Heart right ventricle (tissue), 16 donors: ENCODE results near the gene EIF3K. TPM values are rescaled to one million over a fixed set of nuclear protein-coding genes. Genes with fewer than 3 reads are reported as not detected.
A peak's percentile ranks its signal among the peaks of the same experiment; 100 is the strongest.

Source experiments
- ATAC-seq, 8 donors: fragments of 200-7000 bp; cut with Tn5 transposase; one replicate each; pipeline ENCODE4 v1.9.1; 2020; ENCODE audit warnings: mild to moderate bottlenecking in 8 of 8, moderate library complexity in 8 of 8, moderate number of reproducible peaks in 1 of 8
- DNase-seq, 2 donors: peaks; one replicate each; pipeline ENCODE4 v3.0.0-alpha.2; 2020
- H3K27ac ChIP-seq, 10 donors: fragments of 200-600 bp; sonication (generic) in 2 of 10; one replicate each; pipeline versions ENCODE4 v1.5.0 to v1.8.0; 2020 to 2022; ENCODE audit warnings: mild to moderate bottlenecking in 3 of 10
- H3K27me3 ChIP-seq, 7 donors: fragments of 200-600 bp; one replicate each; pipeline ENCODE4 v1.8.0; 2021 to 2022; ENCODE audit warnings: mild to moderate bottlenecking in 2 of 7
- H3K36me3 ChIP-seq, 9 donors: fragments of 200-600 bp; sonication (generic) in 1 of 9; one replicate each; pipeline versions ENCODE4 v1.5.0 to v1.8.0; 2020 to 2022; ENCODE audit warnings: mild to moderate bottlenecking in 2 of 9
- H3K4me1 ChIP-seq, 9 donors: fragments of 200-600 bp; sonication (generic) in 1 of 9; one replicate each; pipeline versions ENCODE4 v1.5.0 to v1.8.0; 2020 to 2022; ENCODE audit warnings: mild to moderate bottlenecking in 4 of 9
- H3K4me3 ChIP-seq, 10 donors: fragments of 200-600 bp; sonication (generic) in 2 of 10; one replicate each; pipeline versions ENCODE4 v1.5.0 to v1.8.0; 2020 to 2022; ENCODE audit warnings: mild to moderate bottlenecking in 7 of 10, moderate library complexity in 2 of 10
- H3K9me3 ChIP-seq, 11 donors: fragments of 200-600 bp in 10 of 11; sonication (generic) in 2 of 11; one replicate each; pipeline versions ENCODE4 v1.5.0 to v1.8.0; 2013 to 2022; ENCODE audit warnings: mild to moderate bottlenecking in 2 of 11, control low read depth in 1 of 11, moderate library complexity in 1 of 11
- WGBS, 2 donors: extraction: QIAGEN DNeasy Blood & Tissue Kit; methylation state at CpG; one replicate each; pipeline ENCODE4 v1.1.7; 2013; ENCODE audit warnings: inconsistent platforms in 1 of 2; 5-methylcytosine and 5-hydroxymethylcytosine counted together
- intact Hi-C, 10 donors: fragments of 100-400 bp; cut with DNase I; formaldehyde crosslinking; loops; one replicate each; pipeline versions ENCODE4 v1.11.1 to v1.14.2; 2022
- polyA plus RNA-seq, 2 donors: library from polyadenylated mRNA; stranded (reverse); fragments of 200-250 nt; gene quantifications; one replicate each; pipeline ENCODE4 v1.2.3, GENCODE V29; 2013
- total RNA-seq, 10 donors: library from RNA; stranded (reverse); fragmentation: NEBNext Ultra II Directional in 3 of 10; extraction: Animal tissue kit (Norgen Biotek cat#: 25700) in 3 of 10; gene quantifications; one replicate each; pipeline versions ENCODE4 v1.2.1 to v1.2.4, GENCODE V29; 2021 to 2023
- TF ChIP-seq, protein P1 (sequence below), 9 donors: fragments of 200-600 bp; sonication (generic) in 2 of 9; IDR thresholded peaks; one replicate each; pipeline versions ENCODE4 v1.5.0 to v1.8.0; 2021 to 2022; ENCODE audit warnings: antibody characterized with exemption in 9 of 9, mild to moderate bottlenecking in 5 of 9, moderate library complexity in 1 of 9
- donor health status: Arrhythmogenic right ventricular cardiomyopathy.
- donor health status: ischemic (EF 13 %, LVEDD 7.1; RV severe dilation, severe dysfunction).
- donor health status: healthy with polysubstance abuse.
- donor health status: DM: no; HTN: yes; CAD: no.
- donor health status: DM: no; HTN: no; CAD: no.
- donor health status: ischemic (EF 25% LVEDD 6.9; RV normal size, moderate dysfunction).
- donor health status: ischemic (EF 25% LVEDD 5.7; RV mildly dilated, moderate dysfunction).
- donor health status: healthy.
- donor health status: DM: yes; HTN: yes; CAD: no.
- donor health status: Ischemic cardiomyopathy.
- donor health status: ischemic (EF 35%, LVEDD 5.7; RV mildly dilated, moderate dysfunction).
- donor health status: nonischemic (EF 11% LVEDD 7.7; RV severe dilation, severe dysfunction).
- donor health status: DM: yes; HTN: yes; CAD: no.
- donor health status: PGD.
- donor health status: ischemic (EF 29% LVEDD 5.4; RV normal size, mild dysfunction).
- donor health status: nonischemic (EF 23%, LVEDD 6.1; RV moderate dilation, normal function).

The EIF3K gene
- total and polyA plus RNA-seq, 12 donors: 505 to 845 (median 631) TPM

- H3K27ac ChIP-seq: peak overlapping the region; percentile 73 to 95 (median 86)
- ATAC-seq (peak in 7 of 8 donors; percentile 9 to 59 (median 39)), DNase-seq (peak in 1 of 2 donors; percentile 52)
- TF ChIP-seq, protein P1, sequence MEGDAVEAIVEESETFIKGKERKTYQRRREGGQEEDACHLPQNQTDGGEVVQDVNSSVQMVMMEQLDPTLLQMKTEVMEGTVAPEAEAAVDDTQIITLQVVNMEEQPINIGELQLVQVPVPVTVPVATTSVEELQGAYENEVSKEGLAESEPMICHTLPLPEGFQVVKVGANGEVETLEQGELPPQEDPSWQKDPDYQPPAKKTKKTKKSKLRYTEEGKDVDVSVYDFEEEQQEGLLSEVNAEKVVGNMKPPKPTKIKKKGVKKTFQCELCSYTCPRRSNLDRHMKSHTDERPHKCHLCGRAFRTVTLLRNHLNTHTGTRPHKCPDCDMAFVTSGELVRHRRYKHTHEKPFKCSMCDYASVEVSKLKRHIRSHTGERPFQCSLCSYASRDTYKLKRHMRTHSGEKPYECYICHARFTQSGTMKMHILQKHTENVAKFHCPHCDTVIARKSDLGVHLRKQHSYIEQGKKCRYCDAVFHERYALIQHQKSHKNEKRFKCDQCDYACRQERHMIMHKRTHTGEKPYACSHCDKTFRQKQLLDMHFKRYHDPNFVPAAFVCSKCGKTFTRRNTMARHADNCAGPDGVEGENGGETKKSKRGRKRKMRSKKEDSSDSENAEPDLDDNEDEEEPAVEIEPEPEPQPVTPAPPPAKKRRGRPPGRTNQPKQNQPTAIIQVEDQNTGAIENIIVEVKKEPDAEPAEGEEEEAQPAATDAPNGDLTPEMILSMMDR (IDR thresholded peaks at IDR 0.05): no peak
- WGBS, 2 donors: 33 to 38% methylated on average over 13 of the region's 13 CpGs
- H3K36me3 ChIP-seq: peaks cover 0 to 36% (median 0%) of the 10 kb centered on the region in 9 donors
- intact Hi-C loops: no loop called here
- peaks cover 47 to 96% (median 89%) of the 10 kb centered on the region in 9 donors for H3K4me1 ChIP-seq
- no peaks in the 10 kb centered on the region for H3K9me3 ChIP-seq
- no peak overlapping the region for H3K4me3 ChIP-seq
- H3K27me3 ChIP-seq: no peaks in the 10 kb centered on the region
Measured at GRCh38 chr19:38676023-38676877, 57.3 kb downstream of the EIF3K start.

DNA sequence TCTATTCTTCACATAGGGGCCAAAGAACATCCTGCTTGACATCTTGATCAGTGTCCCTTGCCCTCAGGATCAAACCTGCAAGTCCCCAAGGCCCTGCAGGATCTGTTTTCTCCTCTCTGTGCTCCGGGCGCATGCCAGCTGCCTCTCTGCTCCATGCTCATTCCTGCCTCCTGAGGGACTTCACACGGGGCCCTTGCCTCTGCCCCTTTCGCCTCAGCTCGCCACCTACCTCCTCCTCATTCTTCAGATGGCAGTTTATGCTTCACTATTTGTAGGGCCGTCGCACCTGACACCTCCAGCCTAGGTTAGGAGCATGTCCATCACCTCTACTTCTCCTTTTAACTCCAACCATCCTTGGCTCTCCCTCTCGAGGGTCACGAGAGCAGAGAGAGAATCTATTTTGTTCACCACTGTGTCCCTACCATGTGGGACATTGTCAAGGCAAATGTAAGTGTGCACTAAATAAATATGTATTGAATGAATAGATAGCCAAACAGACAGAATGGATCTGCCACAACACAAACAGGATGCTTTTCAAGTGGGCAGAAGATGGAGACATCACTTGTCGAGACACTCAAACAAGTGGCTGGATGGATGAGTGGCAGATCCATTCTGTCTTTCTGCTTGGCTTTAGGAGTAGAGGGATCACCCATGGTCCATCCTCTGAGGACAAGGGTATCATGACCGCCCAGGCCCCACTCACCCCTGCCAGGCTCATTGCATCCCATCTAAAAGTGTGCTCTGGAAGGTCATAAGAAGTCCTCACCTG, 58.1 kb downstream of the EIF3K start:
- H3K36me3 ChIP-seq: peaks cover 0 to 36% (median 0%) of the 10 kb centered on the region in 9 donors
- H3K9me3 ChIP-seq: no peaks in the 10 kb centered on the region
- 66 to 75% methylated on average over 11 of the region's 11 CpGs for WGBS, 2 donors
- intact Hi-C loops: no loop called here
- no peaks in the 10 kb centered on the region for H3K27me3 ChIP-seq
- DNase-seq (no peak), ATAC-seq (no peak)
- peak overlapping the region; percentile 73 to 95 (median 86) for H3K27ac ChIP-seq
- peaks cover 43 to 96% (median 89%) of the 10 kb centered on the region in 9 donors for H3K4me1 ChIP-seq
- TF ChIP-seq, protein P1 (IDR thresholded peaks at IDR 0.05): no peak
- no peak overlapping the region for H3K4me3 ChIP-seq

- DNase-seq (no peak), ATAC-seq (no peak)
- TF ChIP-seq, protein P1 (IDR thresholded peaks at IDR 0.05): no peak
- H3K4me1 ChIP-seq: peaks cover 51 to 97% (median 93%) of the 10 kb centered on the region in 9 donors
- H3K27ac ChIP-seq: peak overlapping the region in 9 of 10 donors; percentile 36 to 95 (median 85)
- WGBS, 2 donors: 73 to 78% methylated on average over 15 of the region's 15 CpGs
- no peak overlapping the region for H3K4me3 ChIP-seq
- no peaks in the 10 kb centered on the region for H3K27me3 ChIP-seq
- H3K36me3 ChIP-seq: peaks cover 0 to 32% (median 0%) of the 10 kb centered on the region in 9 donors
- H3K9me3 ChIP-seq: no peaks in the 10 kb centered on the region
- intact Hi-C loops: no loop called here
Measured at GRCh38 chr19:38678217-38678890, 59.4 kb downstream of the EIF3K start.
